Endothelial cell of umbilical vein (primary cell): Measurements from ENCODE around the gene GCNA.
"Not testable (repeated sequence)": the region's sequence is repeated elsewhere in the genome, so short reads cannot be mapped to it uniquely, and the experiment has no call there.

Experiments
- EZH2 ChIP-seq: IDR thresholded peaks from 2 replicates; pipeline ENCODE4 v1.6.1; 2012; ENCODE audit warnings: borderline replicate concordance, low read depth, mild to moderate bottlenecking, moderate library complexity, low read length, inconsistent platforms; ENCODE audit not compliant: severe bottlenecking
- FOS ChIP-seq: IDR thresholded peaks from 2 replicates; pipeline ENCODE4 v1.6.1; 2011; ENCODE audit warnings: mild to moderate bottlenecking, low read length, moderate library complexity, borderline replicate concordance; ENCODE audit not compliant: insufficient read depth
- GATA2 ChIP-seq: IDR thresholded peaks from 2 replicates; pipeline ENCODE4 v1.7.0; 2011; ENCODE audit warnings: low read depth, mild to moderate bottlenecking, moderate library complexity, mixed read lengths, low read length; ENCODE audit not compliant: insufficient read length, insufficient read depth
- MYC ChIP-seq: IDR thresholded peaks from one replicate; pipeline ENCODE4 v1.6.1; 2011; ENCODE audit warnings: mild to moderate bottlenecking, low read depth, low read length
- POLR2A ChIP-seq: IDR thresholded peaks from 2 replicates; pipeline ENCODE4 v1.6.1; 2012; ENCODE audit warnings: low read depth, mild to moderate bottlenecking, control low read depth, low read length
- POLR2AphosphoS5 ChIP-seq: IDR thresholded peaks from 2 replicates; pipeline ENCODE4 v1.6.1; 2012; ENCODE audit warnings: low read depth, mild to moderate bottlenecking, control low read depth, low read length, moderate library complexity; ENCODE audit not compliant: insufficient read depth
- TF ChIP-seq, protein P1 (sequence below), 2 donors: IDR thresholded peaks; 1 replicate in 1 of 2; 2 replicates in 1 of 2; pipeline ENCODE4 v1.5.1; 2011; ENCODE audit warnings: low read length in 2 of 2, mild to moderate bottlenecking in 2 of 2, moderate library complexity in 2 of 2, control low read depth in 1 of 2, inconsistent platforms in 1 of 2, low read depth in 1 of 2; ENCODE audit not compliant: insufficient read depth in 1 of 2; ENCODE audit errors: extremely low read depth in 1 of 2
- TF ChIP-seq, protein P2 (sequence below): IDR thresholded peaks from 2 replicates; pipeline ENCODE4 v1.6.1; 2011; ENCODE audit not compliant: insufficient read depth, insufficient read length

GRCh38 chrX:71662654-71663053 is 84.4 kb downstream of the GCNA start:
- TF ChIP-seq POLR2A, POLR2AphosphoS5, MYC, GATA2, EZH2, FOS: not testable (repeated sequence)
- TF ChIP-seq, protein P1, sequence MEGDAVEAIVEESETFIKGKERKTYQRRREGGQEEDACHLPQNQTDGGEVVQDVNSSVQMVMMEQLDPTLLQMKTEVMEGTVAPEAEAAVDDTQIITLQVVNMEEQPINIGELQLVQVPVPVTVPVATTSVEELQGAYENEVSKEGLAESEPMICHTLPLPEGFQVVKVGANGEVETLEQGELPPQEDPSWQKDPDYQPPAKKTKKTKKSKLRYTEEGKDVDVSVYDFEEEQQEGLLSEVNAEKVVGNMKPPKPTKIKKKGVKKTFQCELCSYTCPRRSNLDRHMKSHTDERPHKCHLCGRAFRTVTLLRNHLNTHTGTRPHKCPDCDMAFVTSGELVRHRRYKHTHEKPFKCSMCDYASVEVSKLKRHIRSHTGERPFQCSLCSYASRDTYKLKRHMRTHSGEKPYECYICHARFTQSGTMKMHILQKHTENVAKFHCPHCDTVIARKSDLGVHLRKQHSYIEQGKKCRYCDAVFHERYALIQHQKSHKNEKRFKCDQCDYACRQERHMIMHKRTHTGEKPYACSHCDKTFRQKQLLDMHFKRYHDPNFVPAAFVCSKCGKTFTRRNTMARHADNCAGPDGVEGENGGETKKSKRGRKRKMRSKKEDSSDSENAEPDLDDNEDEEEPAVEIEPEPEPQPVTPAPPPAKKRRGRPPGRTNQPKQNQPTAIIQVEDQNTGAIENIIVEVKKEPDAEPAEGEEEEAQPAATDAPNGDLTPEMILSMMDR (IDR thresholded peaks at IDR 0.05; ENCODE audit: extremely low read depth in 1 of 2, insufficient read depth in 1 of 2, low read depth in 1 of 2, low read length in 2 of 2), result not testable (repeated sequence)
- TF ChIP-seq, protein P2, sequence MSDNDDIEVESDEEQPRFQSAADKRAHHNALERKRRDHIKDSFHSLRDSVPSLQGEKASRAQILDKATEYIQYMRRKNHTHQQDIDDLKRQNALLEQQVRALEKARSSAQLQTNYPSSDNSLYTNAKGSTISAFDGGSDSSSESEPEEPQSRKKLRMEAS, result not testable (repeated sequence)
